Muscle of back (tissue), 11 donors: ENCODE results near the gene CREG1. TPM values are rescaled to one million over a fixed set of nuclear protein-coding genes. Genes with fewer than 3 reads are reported as not detected.

Experiments
- DNase-seq, 3 donors: peaks; one replicate each; pipeline versions ENCODE4 v3.0.0 to v3.0.0-alpha.2; 2013
- polyA plus RNA-seq, 10 donors: library from polyadenylated mRNA; unstranded; fragments of 120-200 nt; gene quantifications; one replicate each; pipeline ENCODE4 v1.2.1, GENCODE V29; 2013; ENCODE audit not compliant: insufficient read length in 10 of 10

CREG1 gene
- polyA plus RNA-seq, 10 donors, result 28.7 to 45.3 (median 39.0) TPM

DNA sequence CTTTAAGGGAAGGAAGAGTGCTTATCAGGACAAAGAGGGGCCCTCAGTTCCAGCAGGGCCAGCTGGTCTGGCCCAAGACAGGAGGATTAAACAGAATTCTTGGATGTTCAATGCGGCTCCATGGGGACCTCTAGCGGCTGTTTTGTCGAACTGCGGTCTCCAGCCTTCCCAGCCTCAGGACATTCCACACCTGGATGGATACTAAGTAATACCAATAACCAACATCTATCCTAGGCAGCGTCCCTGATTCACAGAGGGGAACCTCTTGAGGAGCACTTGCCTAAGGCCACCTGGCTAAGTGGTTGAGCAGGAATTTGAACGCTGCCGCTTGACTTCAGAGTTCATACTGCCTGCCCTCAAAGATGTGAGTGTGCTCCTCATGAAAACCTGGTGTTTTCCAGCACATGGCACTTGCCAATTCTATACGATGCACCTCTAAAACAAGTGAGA lies 19.7 kb downstream of the CREG1 start:
- peak; percentile 56 to 85 (median 67) for DNase-seq

DNA sequence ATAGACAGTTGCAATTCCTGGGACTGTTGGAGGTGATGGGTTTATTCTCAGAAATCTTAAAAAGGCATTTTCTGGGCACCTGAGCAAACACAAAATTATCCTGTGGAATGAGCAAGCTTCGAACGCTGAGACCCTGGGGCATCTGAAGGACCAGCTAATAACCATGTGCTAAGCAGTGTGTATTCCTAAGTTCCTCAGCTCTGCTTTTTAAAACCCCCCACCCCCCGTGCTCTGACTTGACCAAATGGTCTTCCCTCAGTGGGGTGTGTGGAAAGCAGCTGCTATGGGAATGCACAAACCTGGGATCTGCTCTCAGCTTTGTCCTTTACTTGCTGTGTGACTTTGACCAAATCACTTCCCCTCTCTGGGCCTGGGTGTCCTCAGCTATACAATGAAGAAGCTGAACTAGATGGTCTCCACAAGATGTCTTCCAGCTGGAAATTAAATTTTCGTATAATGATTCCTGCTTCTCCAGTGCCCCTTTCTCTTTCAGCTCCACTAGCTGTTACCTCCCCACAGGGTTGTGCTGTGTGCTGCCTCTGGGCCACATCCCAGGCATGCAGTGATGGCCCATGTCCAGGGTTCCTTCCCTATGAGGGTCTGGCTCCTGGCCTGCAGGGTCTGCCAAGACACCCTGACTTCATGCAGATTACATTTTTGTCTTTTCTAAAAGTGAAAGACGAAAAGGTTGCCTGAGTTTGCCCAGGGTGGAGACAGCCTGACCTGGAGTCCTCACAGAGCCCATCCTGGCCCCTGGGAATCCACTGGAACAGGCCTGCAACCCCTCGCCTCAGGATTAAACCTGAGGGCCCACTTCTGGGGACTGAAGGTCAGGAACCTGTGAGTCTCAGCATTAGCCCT lies 20.4 kb downstream of the CREG1 start:
- DNase-seq, result no peak

DNA sequence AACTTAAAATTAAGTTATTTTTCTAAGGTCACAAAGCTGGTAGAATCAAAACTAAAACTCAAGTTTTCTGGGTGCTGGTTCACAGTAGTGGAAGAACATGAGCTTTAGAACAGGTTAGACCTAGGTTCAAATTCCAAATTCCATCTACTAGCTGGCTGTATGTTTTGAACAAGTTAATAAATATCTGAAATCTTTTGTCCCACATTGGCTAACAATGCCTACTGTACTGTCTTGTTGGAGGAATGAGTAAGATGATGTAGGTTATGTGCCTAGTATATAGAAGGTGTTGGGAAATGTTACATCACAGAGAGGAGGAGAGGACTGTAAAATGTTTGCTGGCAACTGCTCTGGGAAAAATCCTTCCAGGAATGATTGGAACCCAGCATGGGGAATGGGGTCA lies 21.2 kb downstream of the CREG1 start:
- no peak for DNase-seq

DNA sequence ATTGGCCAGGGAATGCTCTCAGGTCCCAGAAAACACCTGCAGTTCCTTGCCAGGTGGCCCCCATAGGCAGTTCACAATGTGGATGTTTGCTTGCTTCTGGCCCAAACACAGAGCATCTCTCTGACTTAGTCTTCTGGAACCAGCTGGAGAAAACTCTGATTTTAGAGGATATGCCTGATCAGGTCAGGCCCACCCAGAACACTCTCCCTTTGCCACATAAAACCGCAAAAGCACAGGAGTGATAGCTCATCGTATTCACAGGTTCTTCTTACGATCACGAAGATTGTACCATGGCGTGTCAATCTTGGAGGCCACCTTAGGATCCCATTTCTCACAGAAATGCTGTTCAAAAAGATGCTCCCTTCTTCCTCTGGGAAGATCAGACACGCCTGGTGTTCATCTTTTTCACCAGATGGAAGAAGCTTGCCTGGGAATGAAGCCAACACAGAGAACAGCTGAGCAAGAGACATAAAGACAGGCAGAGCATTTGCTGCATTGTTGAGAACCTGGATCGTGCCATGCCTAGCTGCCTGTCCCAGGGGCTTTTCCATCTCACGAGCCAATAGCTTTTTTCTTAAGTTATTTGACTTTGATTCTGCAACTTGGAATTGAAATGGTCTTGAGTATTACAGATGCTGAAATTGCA lies 23.6 kb downstream of the CREG1 start:
- peak; percentile 67 to 76 (median 68) for DNase-seq

DNA sequence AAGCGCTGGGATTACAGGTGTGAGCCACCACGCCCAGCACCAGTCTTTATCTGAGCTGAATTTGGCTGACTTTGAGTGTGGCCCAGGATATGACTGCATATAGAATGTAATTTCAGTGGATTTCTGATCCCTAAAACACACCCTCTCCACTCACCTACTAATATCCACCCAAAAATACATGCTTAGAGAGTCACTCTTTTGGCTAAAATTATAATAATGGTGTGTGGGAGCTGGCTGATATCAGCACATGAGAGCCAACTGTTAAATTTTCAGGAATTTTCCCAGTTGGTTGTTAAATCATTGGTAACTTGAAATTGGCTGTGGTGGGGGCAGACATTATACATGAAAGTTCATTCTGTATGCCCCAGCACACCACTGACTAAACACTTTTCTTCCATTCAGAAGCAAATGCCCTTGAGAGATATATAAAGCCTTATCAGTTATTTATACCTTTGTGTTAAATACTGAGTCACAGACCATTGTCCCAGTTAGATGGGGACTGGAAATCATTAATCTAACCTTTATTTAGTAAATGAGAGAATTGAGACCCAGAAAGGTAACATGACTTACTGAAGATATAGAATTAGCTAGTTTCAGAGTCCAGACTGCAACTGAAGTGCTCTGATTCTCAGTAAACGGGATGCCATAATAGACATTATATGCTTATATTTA lies 25.4 kb downstream of the CREG1 start:
- no peak for DNase-seq

DNA sequence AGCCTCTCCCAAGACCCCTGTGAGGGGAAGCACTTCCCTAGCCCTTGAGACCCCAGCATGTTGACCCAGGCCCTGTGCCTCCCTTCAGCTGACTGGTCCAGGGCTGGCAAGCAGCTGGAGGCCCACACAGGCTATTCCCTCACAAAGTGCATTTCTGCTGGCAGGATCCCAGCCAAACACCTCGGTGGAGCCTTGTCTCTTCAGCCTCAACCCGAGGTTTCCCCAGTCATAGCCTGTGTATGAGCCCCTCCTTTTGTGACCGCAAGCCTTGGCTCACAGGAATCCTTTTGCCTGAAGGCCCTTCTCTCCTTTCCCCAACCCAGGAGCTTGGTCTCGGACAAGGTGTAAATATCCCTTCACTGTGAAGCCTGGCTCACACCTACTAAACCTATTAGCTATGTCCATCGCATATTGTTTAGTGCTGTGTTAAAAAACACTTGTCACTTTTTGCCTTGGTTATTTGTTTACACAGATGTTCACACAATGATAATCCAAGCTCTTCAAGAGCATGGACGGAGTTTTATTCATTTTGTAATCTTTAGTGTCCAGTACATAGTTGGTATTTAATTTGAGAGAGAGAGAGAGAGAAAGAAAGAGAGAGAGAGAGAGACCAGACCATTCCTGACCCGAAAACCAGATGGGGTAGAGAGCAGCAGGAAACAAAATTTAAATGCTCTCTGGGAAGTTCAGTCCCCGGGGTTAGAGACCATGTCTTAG lies 26.7 kb downstream of the CREG1 start:
- no peak for DNase-seq

DNA sequence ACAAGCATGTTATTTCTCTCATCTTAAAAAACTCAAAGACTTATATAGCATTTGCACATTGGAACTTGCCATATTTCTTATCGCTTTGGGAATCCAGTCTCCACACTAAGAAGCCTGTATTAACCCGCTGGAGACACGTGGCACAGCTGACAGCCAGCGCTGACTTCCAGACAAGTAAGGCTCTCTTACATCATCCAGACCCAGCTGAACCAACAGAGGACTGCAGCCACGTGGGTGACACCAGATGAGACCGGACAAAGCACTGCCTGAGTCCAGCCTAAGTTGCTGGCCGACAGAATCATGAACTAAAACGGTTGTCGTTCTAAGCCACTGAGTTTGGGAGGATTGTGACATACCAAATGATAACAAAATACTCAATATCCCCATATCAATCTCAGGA lies 28.9 kb downstream of the CREG1 start:
- DNase-seq, result no peak

DNA sequence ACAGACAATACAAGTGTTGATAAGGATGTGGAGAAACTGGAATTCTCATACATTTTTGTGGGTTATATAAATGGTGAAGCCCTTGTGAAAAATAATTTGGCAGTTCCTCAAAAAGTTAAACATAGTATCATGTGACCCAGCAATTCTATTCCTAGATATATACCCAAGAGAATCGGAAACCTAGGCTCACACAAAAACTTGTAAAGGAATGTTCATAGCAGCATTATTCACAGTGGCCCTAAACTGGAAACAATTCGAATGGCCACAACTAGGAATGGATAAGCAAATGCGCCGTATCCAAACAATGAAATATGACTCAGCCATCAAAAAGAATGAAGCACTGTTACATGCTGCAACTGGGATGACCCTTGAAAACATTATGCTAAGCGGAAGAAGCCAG lies 31.3 kb downstream of the CREG1 start:
- DNase-seq, result no peak

DNA sequence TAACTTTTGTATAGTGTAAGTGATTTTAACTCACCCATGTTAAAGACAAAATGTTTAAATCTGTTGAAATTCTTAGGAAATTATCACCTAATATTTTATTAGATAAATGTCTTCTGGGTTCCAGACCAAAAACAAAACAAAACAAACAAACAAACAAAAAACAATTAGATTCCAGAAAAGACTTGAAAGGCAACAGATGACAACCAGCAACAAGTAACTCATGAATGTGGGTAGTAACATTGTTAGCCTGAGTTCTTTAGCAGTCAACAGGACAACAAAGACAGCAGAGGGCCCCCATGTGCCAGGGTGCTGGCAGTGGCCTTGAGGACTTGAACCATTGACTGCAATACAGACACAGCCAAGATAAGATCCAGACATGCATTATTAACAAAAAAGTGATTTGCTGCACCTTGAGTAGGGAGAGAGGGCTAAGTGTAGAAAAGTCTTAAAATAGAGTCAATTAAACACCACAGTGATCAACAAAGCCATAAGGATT lies 32.8 kb downstream of the CREG1 start:
- no peak for DNase-seq

DNA sequence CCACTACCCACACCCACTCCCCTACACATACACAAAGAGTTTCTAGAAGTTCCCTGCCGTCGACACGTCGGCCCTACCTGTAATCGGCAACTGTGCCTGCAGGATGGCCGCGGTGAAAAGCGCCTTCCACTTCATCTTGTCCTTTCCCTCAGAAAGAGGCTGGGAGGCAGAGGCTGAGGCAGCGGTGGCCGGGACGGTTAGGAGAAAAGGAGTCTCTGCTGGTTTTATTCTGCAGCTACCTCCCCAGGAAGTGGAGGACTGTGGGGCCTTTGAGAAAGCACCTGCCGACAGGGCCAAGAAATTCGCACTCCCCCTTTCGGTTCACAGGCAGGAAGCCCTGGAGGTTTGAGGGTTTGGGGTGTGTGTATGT lies 35.2 kb downstream of the CREG1 start, which contains the start of gene CD247:
TSS of gene CD247 (minus strand) at position 199 of the 370 bp plus-strand sequence. CDS start at position 135, 64 bp downstream.
- no peak for DNase-seq

DNA sequence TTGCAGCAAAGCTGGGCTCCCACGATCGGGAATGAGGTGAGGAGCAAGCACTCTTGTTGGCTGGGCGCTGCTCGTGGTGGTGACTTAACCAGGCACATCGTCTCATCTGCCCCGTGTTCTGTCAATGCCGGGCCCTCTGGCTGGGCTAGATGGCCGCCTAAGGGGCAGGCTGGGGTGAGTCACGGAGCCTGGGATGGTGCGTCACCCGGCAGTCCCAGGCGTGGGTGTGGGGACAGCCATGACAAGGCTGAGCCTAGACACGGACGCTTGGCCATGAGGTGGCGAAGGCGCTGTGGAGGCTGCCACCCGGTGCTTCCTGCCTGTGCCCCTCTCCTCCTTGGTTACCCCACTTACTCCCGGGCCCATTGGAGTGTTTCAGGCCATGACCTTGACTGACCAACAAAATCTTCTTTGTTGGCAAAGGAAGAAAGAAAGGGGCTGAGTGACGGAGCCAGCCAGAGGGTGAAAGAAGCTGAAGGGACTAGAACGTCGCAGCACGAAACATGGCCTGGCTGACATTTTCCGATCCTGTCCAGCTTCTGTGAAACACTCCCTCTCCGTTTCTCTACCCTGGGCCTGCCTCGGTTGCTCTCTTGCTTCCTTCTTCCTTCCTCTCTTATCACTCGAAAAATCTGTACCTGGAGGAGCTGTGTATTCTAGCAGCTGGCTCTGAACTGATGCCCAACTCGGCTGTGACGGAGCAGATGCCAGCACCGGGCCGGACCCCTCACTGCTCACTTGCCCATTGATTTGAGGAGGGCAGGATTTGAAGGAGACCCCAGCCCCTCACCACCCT lies 35.8 kb downstream of the CREG1 start:
- DNase-seq, result no peak

DNA sequence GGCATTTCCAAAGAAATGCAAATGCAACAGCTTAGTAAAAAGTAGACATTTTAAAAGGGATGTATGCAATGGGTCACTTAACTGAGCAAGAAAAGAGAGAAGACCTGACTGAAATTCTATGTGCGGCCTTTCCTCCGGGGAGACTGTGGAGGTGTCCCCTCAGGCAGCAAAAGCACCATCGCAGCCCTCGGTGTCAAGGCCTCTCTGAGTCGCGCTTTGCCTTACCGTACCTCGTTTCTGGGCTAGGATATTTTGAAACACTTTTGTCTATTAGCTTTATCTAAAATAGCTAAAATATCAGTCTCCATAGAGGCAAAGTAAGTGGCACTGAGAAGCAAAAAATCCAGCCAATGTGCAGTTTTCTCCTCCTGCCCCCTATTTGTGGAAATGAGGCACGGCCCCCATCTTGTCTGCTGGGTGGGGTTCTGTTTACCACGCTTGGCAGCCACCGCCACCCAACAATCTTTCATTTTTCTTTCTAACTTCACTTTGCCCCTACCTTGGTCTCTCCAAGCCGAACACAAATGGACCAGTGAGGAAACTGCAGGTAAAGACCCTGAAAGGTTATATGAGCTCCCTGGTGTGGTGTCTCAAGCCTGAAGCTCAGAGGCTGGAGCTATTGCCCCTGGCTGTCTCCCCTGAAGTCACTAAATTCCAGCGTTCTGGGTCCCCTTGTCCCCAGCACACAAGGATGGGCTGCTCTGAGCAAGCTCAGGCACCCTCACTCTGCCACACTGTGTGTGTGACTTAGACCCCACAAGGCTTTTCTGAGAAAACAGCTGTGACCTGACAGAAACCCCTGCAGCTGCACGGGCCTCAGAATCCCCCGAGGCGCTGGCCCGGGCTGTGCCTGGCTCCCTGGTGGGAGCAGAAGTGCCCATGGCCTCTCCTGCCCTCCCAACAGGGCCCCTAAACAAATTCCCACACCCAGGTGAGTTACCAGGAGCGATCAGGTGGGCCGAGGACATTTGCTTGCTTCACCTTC lies 36.9 kb downstream of the CREG1 start:
- DNase-seq, result no peak

DNA sequence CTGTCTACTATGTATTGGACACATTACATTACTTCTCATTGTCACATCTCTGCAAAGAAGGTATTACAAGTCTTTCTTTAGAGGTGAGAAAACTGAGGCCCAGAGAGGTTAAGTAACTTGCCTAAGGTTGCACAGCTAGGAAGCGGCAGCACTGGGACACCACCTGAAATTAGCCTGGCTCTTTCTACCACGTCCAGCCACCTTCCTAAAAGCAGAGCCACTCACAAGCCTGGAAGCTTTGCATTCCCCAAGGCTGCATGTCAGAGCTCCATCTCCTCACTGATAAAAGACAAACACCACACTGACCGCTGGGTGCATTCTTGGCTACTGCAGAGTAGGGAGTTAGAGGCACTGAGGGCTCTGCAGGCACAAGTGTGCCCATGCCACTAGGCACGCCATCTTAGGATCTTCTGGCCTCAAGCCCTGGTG lies 37.7 kb downstream of the CREG1 start:
- DNase-seq, result no peak

DNA sequence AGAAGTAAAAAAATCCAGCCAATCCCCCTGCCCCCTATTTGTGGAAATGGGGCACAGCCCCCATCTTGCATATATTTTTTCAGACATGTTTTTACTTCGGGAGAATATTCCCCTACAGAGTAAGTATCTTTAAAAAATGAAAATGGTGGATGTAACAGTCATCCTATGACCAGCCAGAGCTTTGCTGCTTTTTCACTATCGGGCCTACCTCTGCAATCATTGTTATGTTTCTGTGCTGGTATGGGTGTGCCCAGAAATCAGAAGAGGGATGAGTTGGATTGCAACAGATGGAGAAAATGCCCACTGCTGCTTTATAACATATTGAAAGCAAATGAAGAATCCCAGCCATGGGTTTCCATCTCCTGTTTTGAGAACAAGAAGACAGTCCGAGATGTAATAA lies 38.1 kb downstream of the CREG1 start:
- no peak for DNase-seq

DNA sequence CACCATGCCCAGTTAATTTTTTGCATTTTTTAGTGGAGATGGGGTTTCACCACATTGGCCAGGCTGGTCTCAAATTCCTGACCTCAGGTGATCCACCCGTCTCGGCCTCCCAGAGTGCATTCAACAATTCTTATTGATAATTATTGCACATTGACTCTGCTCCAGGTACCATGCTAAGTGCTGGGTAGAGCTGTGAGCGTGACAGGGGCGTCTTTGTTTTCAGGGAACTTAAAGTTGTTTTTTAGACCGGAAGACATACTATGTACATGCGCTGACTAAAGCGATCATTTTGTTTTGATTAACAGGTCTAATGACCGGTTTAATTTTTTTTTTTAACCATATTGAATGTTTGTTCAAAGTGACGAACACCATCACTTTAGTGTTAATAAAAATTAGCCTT lies 39.3 kb downstream of the CREG1 start:
- no peak for DNase-seq

DNA sequence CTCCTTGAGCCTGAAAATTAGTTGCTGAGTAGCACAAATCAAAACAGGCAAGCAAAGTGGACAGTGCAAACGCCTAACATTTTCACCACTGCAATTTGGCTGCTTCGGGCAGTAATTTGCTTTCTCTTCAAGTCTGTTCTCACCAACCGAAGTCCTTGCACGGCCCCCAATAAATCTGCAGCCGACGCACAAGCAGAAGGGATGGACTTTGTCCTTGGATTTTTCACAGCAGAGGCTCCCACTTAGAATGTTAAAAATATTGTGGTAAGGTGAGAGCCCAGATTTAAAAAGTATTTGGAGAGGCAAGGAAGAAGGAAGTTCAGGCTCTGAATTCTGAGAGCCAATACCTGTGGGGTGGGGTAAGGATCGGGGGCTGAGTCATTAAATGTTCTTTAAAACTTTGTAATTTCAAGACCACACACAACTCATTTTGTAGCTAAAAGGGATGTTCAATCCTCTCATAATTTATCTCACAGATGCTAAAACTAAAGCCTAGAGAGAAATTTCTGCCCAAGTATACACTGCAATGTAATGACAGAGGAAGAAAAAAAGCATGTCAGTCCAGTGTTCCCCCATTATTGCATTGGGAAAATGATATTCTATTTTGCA lies 41.4 kb downstream of the CREG1 start:
- DNase-seq, result no peak

DNA sequence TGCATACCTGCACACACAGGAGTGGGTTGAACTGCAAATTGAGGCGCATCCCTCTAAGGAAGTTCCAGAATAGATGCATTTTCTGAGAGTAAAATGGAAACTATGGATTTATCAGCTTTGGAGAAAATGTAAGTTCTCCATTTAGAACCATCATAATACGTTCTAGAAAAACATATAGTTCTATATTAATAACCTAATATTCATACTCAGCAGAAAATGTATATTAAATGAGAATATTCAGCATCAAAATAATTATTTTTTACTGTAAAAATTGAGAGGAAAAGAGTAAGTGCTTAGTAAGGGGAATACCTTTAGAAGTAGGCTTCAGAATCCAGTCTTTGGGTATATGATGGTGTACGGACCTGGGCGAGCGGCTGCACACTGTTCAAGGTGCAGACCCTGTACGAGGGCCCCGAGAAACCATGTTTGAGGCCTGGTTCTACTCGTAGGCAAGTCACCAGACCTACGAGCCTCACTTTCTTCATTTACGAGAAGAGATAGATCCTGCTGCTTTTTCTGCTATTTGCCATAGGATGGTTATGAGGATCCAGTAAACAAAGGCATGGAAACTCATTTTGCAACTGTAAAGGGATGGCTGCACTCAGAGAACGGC lies 42.1 kb downstream of the CREG1 start:
- no peak for DNase-seq

DNA sequence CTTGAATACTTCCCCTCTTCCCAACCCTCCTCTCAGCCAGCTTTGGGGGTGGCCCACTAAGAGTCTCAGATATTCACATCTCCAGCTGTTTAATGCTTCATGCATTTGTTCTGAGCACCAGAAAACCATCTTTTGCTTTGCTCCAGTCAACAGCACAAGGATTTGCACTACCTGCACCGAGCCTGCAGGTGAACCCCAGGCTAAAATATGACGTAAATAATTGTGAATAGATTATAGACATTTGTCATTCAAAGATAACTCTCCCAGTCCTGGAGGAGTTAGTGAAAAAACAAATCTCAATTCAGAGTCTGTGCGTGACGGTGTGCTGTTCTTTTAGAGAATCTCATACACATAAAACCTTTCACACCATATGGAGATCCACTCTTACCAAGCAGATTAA lies 42.7 kb downstream of the CREG1 start:
- no peak for DNase-seq

DNA sequence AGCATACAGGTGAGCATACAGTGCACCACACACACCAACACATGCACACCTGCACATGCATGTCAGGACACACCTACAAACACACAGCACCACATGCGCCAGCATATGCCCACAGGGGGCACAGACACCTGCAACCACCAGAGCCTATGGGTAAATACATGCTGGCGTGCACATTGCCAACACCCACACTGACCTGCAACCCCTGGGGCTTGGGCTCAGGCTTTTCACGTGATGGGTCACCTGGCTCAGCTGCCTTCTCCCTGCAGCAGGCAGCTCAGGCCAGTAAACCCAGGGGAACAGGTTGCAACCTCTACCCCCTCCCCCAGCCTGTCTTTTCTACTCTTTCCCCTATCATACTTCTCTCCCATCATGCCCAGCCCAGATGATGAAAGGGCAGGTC lies 43.3 kb downstream of the CREG1 start:
- DNase-seq, result no peak
